ENCODE measurements around the gene GNA12. TPM values are rescaled to one million over a fixed set of nuclear protein-coding genes. Genes with fewer than 3 reads are reported as not detected.

GNA12 gene
- total RNA-seq, 1 experiment from 2014 or later, result 15.0 TPM

- Histone ChIP-seq H3K4me1 (ENCODE audit: insufficient read depth, low read length) (no peaks in the 10 kb centered on the region), H3K4me2 (ENCODE audit: low read length) (no peak overlapping the region), H2AFZ (ENCODE audit: low read length) (no peak overlapping the region), H3K27me3 (ENCODE audit: low read length) (no peaks in the 10 kb centered on the region), H4K20me1 (ENCODE audit: low read length) (no peaks in the 10 kb centered on the region), H3K27ac (ENCODE audit: low read length) (no peak overlapping the region), H3K36me3 (ENCODE audit: low read depth, low read length) (no peaks in the 10 kb centered on the region), H3K9me3 (ENCODE audit: low read length) (no peaks in the 10 kb centered on the region), H3K9me2 (replicated peaks; ENCODE audit: low read length) (no peaks in the 10 kb centered on the region), H3K9ac (ENCODE audit: low read length) (no peak overlapping the region), H3K79me2 (ENCODE audit: low read length) (no peaks in the 10 kb centered on the region), H3K4me3 (ENCODE audit: low read length) (no peak overlapping the region), H3F3A (ENCODE audit: low read length, unreplicated experiment) (no peaks in the 10 kb centered on the region)
- ChIA-PET POLR2A (ENCODE audit: unreplicated experiment) (no interaction called here), CTCF (no interaction called here)
- ATAC-seq (no peak), DNase-seq (no peak)
- intact Hi-C loops (cut with micrococcal nuclease), result no loop called here
- BruUV-seq (replicated peaks), result no TSS peak
- TF ChIP-seq CTCF (conservative IDR thresholded peaks at IDR 0.05; ENCODE audit: low read depth, low read length), result no peak
- no peak for TF ChIP-seq EZH2phosphoT487 (IDR thresholded peaks at IDR 0.05; ENCODE audit: borderline replicate concordance, low read length)
- TF ChIP-seq EZH2 (IDR thresholded peaks at IDR 0.05; ENCODE audit: low read length, unreplicated experiment), result no peak
These were observed 130.7 kb downstream of the GNA12 start for GRCh38 chr7:2713370-2713769.

GRCh38 chr7:2711895-2712675 is 132.0 kb downstream of the GNA12 start:
- H3K79me2 ChIP-seq (ENCODE audit: low read length), result no peaks in the 10 kb centered on the region
- H3K4me2 ChIP-seq (ENCODE audit: low read length), result no peak overlapping the region
- CTCF ChIA-PET, result no interaction called here
- no TSS peak for BruUV-seq (replicated peaks)
- H3K27ac ChIP-seq (ENCODE audit: low read length), result no peak overlapping the region
- intact Hi-C loops (cut with micrococcal nuclease), result no loop called here
- no peaks in the 10 kb centered on the region for H3K36me3 ChIP-seq (ENCODE audit: low read depth, low read length)
- DNase-seq, result no peak
- POLR2A ChIA-PET (ENCODE audit: unreplicated experiment), result interaction anchor here (0.6 kb wide), 1 partner anchor 48 kb away, joined by 6 read pairs; no protein-coding TSS in a partner anchor
- no peaks in the 10 kb centered on the region for H3K27me3 ChIP-seq (ENCODE audit: low read length)
- H3K9me3 ChIP-seq (ENCODE audit: low read length), result no peaks in the 10 kb centered on the region
- no peak overlapping the region for H2AFZ ChIP-seq (ENCODE audit: low read length)
- no peak for TF ChIP-seq EZH2 (IDR thresholded peaks at IDR 0.05; ENCODE audit: low read length, unreplicated experiment)
- no peak for TF ChIP-seq EZH2phosphoT487 (IDR thresholded peaks at IDR 0.05; ENCODE audit: borderline replicate concordance, low read length)
- no peak for TF ChIP-seq CTCF (conservative IDR thresholded peaks at IDR 0.05; ENCODE audit: low read depth, low read length)
- H3K9me2 ChIP-seq (replicated peaks; ENCODE audit: low read length), result no peaks in the 10 kb centered on the region
- no peak overlapping the region for H3K4me3 ChIP-seq (ENCODE audit: low read length)
- no peaks in the 10 kb centered on the region for H4K20me1 ChIP-seq (ENCODE audit: low read length)
- H3F3A ChIP-seq (ENCODE audit: low read length, unreplicated experiment), result no peaks in the 10 kb centered on the region
- no peak overlapping the region for H3K9ac ChIP-seq (ENCODE audit: low read length)
- no peak for ATAC-seq
- H3K4me1 ChIP-seq (ENCODE audit: insufficient read depth, low read length), result no peaks in the 10 kb centered on the region

- POLR2A ChIA-PET (ENCODE audit: unreplicated experiment), result no interaction called here
- CTCF ChIA-PET, result interaction anchor here (1.0 to 1.5 kb wide), 2 partner anchors 8 to 40 kb away, joined by 4 to 7 read pairs; no protein-coding TSS in a partner anchor
- intact Hi-C loops (cut with micrococcal nuclease), result no loop called here
- ATAC-seq (no peak), DNase-seq (no peak)
- H3K4me2 ChIP-seq (ENCODE audit: low read length), result no peak overlapping the region
- H4K20me1 ChIP-seq (ENCODE audit: low read length), result no peaks in the 10 kb centered on the region
- H3K4me1 ChIP-seq (ENCODE audit: insufficient read depth, low read length), result no peaks in the 10 kb centered on the region
- H3F3A ChIP-seq (ENCODE audit: low read length, unreplicated experiment), result no peaks in the 10 kb centered on the region
- no peak overlapping the region for H3K4me3 ChIP-seq (ENCODE audit: low read length)
- no peak overlapping the region for H2AFZ ChIP-seq (ENCODE audit: low read length)
- H3K9me2 ChIP-seq (replicated peaks; ENCODE audit: low read length), result no peaks in the 10 kb centered on the region
- no peaks in the 10 kb centered on the region for H3K27me3 ChIP-seq (ENCODE audit: low read length)
- H3K9ac ChIP-seq (ENCODE audit: low read length), result no peak overlapping the region
- H3K27ac ChIP-seq (ENCODE audit: low read length), result no peak overlapping the region
- no peaks in the 10 kb centered on the region for H3K9me3 ChIP-seq (ENCODE audit: low read length)
- H3K36me3 ChIP-seq (ENCODE audit: low read depth, low read length), result no peaks in the 10 kb centered on the region
- no peaks in the 10 kb centered on the region for H3K79me2 ChIP-seq (ENCODE audit: low read length)
- no TSS peak for BruUV-seq (replicated peaks)
- no peak for TF ChIP-seq EZH2 (IDR thresholded peaks at IDR 0.05; ENCODE audit: low read length, unreplicated experiment)
- TF ChIP-seq EZH2phosphoT487 (IDR thresholded peaks at IDR 0.05; ENCODE audit: borderline replicate concordance, low read length), result no peak
- no peak for TF ChIP-seq CTCF (conservative IDR thresholded peaks at IDR 0.05; ENCODE audit: low read depth, low read length)
These were observed 133.1 kb downstream of the GNA12 start for GRCh38 chr7:2710901-2711551.

Measured in PC-3 (cell line).